Liver (tissue), 9 donors: ENCODE results near the gene MAP3K5. TPM values are rescaled to one million over a fixed set of nuclear protein-coding genes. Genes with fewer than 3 reads are reported as not detected.

Experiments
- DNase-seq: peaks from one replicate; pipeline ENCODE4 v3.0.0-alpha.2; 2017; ENCODE audit warnings: low spot score
- H3K27ac ChIP-seq, 2 donors: one replicate each; pipeline ENCODE4 v1.7.0; 2013; ENCODE audit warnings: inconsistent platforms in 2 of 2, low read length in 2 of 2, control low read depth in 1 of 2, low read depth in 1 of 2, mild to moderate bottlenecking in 1 of 2
- H3K27me3 ChIP-seq, 4 donors: one replicate each; pipeline versions ENCODE4 v1.6.1 to v1.7.0; 2013; ENCODE audit warnings: low read length in 3 of 4, inconsistent platforms in 1 of 4, mild to moderate bottlenecking in 1 of 4, moderate library complexity in 1 of 4; ENCODE audit not compliant: control insufficient read depth in 4 of 4, insufficient read depth in 4 of 4
- H3K36me3 ChIP-seq, 4 donors: one replicate each; pipeline versions ENCODE4 v1.6.1 to v1.7.0; 2013; ENCODE audit warnings: low read length in 3 of 4, mild to moderate bottlenecking in 3 of 4, low read depth in 1 of 4, moderate library complexity in 1 of 4; ENCODE audit not compliant: control insufficient read depth in 4 of 4, insufficient read depth in 3 of 4
- H3K4me1 ChIP-seq, 4 donors: one replicate each; pipeline versions ENCODE4 v1.6.1 to v1.7.0; 2013; ENCODE audit warnings: low read length in 3 of 4, mild to moderate bottlenecking in 3 of 4, moderate library complexity in 1 of 4; ENCODE audit not compliant: control insufficient read depth in 4 of 4, insufficient read depth in 4 of 4
- H3K4me3 ChIP-seq, 3 donors: one replicate each; pipeline versions ENCODE4 v1.6.1 to v1.7.0; 2013; ENCODE audit warnings: low read length in 3 of 3, control low read depth in 1 of 3, low read depth in 1 of 3, mild to moderate bottlenecking in 1 of 3
- H3K9ac ChIP-seq, 2 donors: one replicate each; pipeline ENCODE4 v1.7.0; 2013; ENCODE audit warnings: low read length in 2 of 2, mild to moderate bottlenecking in 2 of 2, moderate library complexity in 2 of 2, control low read depth in 1 of 2, low read depth in 1 of 2
- H3K9me3 ChIP-seq, 4 donors: one replicate each; pipeline versions ENCODE4 v1.6.1 to v1.7.0; 2013; ENCODE audit warnings: low read length in 3 of 4; ENCODE audit not compliant: control insufficient read depth in 4 of 4
- ATF3 ChIP-seq: IDR thresholded peaks from 2 replicates; pipeline ENCODE4 v1.6.1; 2016; ENCODE audit warnings: antibody characterized with exemption
- CTCF ChIP-seq: fragments of 150-350 bp; IDR thresholded peaks from 2 replicates; pipeline ENCODE4 v1.5.1; 2017; ENCODE audit warnings: improper control_type of control experiment, low read depth, low read length; ENCODE audit not compliant: missing input control
- EGR1 ChIP-seq, 2 donors: IDR thresholded peaks; 2 replicates each; pipeline ENCODE4 v1.6.1; 2016 to 2018; ENCODE audit warnings: antibody characterized with exemption in 2 of 2, low read depth in 2 of 2
- FOXA1 ChIP-seq: IDR thresholded peaks from 2 replicates; pipeline ENCODE4 v1.6.1; 2016; ENCODE audit warnings: antibody characterized with exemption
- FOXA2 ChIP-seq: IDR thresholded peaks from 2 replicates; pipeline ENCODE4 v1.6.1; 2016; ENCODE audit warnings: antibody characterized with exemption
- GABPA ChIP-seq, 2 donors: IDR thresholded peaks in 1 of 2; conservative IDR thresholded peaks in 1 of 2; 2 replicates each; pipeline ENCODE4 v1.6.1; 2016; ENCODE audit warnings: antibody characterized with exemption in 2 of 2, mild to moderate bottlenecking in 1 of 2, moderate library complexity in 1 of 2
- HNF4A ChIP-seq, 2 donors: conservative IDR thresholded peaks; 2 replicates each; pipeline ENCODE4 v1.6.1; 2016; ENCODE audit warnings: antibody characterized with exemption in 2 of 2, mild to moderate bottlenecking in 2 of 2
- HNF4G ChIP-seq: IDR thresholded peaks from 2 replicates; pipeline ENCODE4 v1.6.1; 2016; ENCODE audit warnings: antibody characterized with exemption
- JUND ChIP-seq, 2 donors: IDR thresholded peaks; 2 replicates each; pipeline ENCODE4 v1.6.1; 2016; ENCODE audit warnings: antibody characterized with exemption in 2 of 2
- MAX ChIP-seq: IDR thresholded peaks from 2 replicates; pipeline ENCODE4 v1.6.1; 2016; ENCODE audit warnings: antibody characterized with exemption
- NR2F2 ChIP-seq: IDR thresholded peaks from 2 replicates; pipeline ENCODE4 v1.6.1; 2016; ENCODE audit warnings: antibody characterized with exemption
- RAD21 ChIP-seq, 2 donors: IDR thresholded peaks; 2 replicates each; pipeline ENCODE4 v1.6.1; 2016; ENCODE audit warnings: antibody characterized with exemption in 2 of 2, mild to moderate bottlenecking in 2 of 2
- REST ChIP-seq: IDR thresholded peaks from 2 replicates; pipeline ENCODE4 v1.6.1; 2016; ENCODE audit warnings: antibody characterized with exemption, mild to moderate bottlenecking
- RXRA ChIP-seq, 2 donors: IDR thresholded peaks; 2 replicates each; pipeline ENCODE4 v1.6.1; 2017 to 2018; ENCODE audit warnings: antibody characterized with exemption in 2 of 2, mild to moderate bottlenecking in 1 of 2
- SP1 ChIP-seq: IDR thresholded peaks from 2 replicates; pipeline ENCODE4 v1.6.1; 2018; ENCODE audit warnings: antibody characterized with exemption, mild to moderate bottlenecking
- TAF1 ChIP-seq: conservative IDR thresholded peaks from 2 replicates; pipeline ENCODE4 v1.6.1; 2016; ENCODE audit warnings: antibody characterized with exemption, mild to moderate bottlenecking
- YY1 ChIP-seq: IDR thresholded peaks from 2 replicates; pipeline ENCODE4 v1.6.1; 2016; ENCODE audit warnings: antibody characterized with exemption, mild to moderate bottlenecking
- ZBTB33 ChIP-seq: IDR thresholded peaks from 2 replicates; pipeline ENCODE4 v1.6.1; 2016; ENCODE audit warnings: antibody characterized with exemption
- WGBS: extraction: QIAGEN DNeasy Blood & Tissue Kit; methylation state at CpG from one replicate; pipeline ENCODE4 v1.1.7; 2013; 5-methylcytosine and 5-hydroxymethylcytosine counted together
- polyA plus RNA-seq, 2 donors: library from polyadenylated mRNA; stranded (reverse) in 1 of 2; unstranded in 1 of 2; fragments of 200-250 nt in 1 of 2; fragments of >200 nt in 1 of 2; fragmentation: Nextera tagmentation in 1 of 2; extraction: Ambion mirVana in 1 of 2; gene quantifications; one replicate each; pipeline versions ENCODE4 v1.2.1 to v1.2.3, GENCODE V29; 2013 to 2015
- total RNA-seq, 2 donors: library from RNA; depleted of rRNA; stranded (reverse); fragments of >200 nt; gene quantifications; one replicate each; pipeline ENCODE4 v1.2.3, GENCODE V29; 2014
- donor health status: healthy.
- donor health status: healthy.
- donor health status: healthy.
- donor health status: healthy.
- donor health status: healthy.

The MAP3K5 gene
- total and polyA plus RNA-seq, 4 donors, result 2.9 to 18.0 (median 5.5) TPM

GRCh38 chr6:136535017-136535765 is 257.1 kb downstream of the MAP3K5 start (continued):
- TF ChIP-seq JUND (IDR thresholded peaks at IDR 0.05), result no peak
- no peak for TF ChIP-seq NR2F2
- no peak for TF ChIP-seq GABPA (IDR thresholded peaks at IDR 0.05 in 1 of 2, conservative IDR thresholded peaks at IDR 0.05 in 1 of 2)
- no peak for TF ChIP-seq RXRA (IDR thresholded peaks at IDR 0.05)

GRCh38 chr6:136534268-136534667 is 258.0 kb downstream of the MAP3K5 start:
- no peak for DNase-seq
- Histone ChIP-seq H3K9me3 (no peaks in the 10 kb centered on the region), H3K9ac (no peak overlapping the region), H3K27me3 (no peaks in the 10 kb centered on the region), H3K36me3 (peaks cover 0 to 2% (median 0%) of the 10 kb centered on the region in 4 donors), H3K27ac (no peak overlapping the region), H3K4me1 (peaks cover 0 to 11% (median 8%) of the 10 kb centered on the region in 4 donors), H3K4me3 (no peak overlapping the region)
- TF ChIP-seq YY1, result peak; percentile 14
- peak; percentile 35 for TF ChIP-seq FOXA2
- TF ChIP-seq ZBTB33, result no peak
- peak; percentile 35 for TF ChIP-seq HNF4G
- TF ChIP-seq HNF4A (conservative IDR thresholded peaks at IDR 0.05), result peak; percentile 51 to 73
- TF ChIP-seq RXRA (IDR thresholded peaks at IDR 0.05), result peak; percentile 94 to 98
- peak in 1 of 2 donors; percentile 31 for TF ChIP-seq RAD21 (IDR thresholded peaks at IDR 0.05)
- TF ChIP-seq EGR1 (IDR thresholded peaks at IDR 0.05; ENCODE audit: low read depth in 2 of 2), result no peak
- TF ChIP-seq GABPA (IDR thresholded peaks at IDR 0.05 in 1 of 2, conservative IDR thresholded peaks at IDR 0.05 in 1 of 2), result no peak
- TF ChIP-seq SP1, result no peak
- TF ChIP-seq MAX, result no peak
- TF ChIP-seq JUND (IDR thresholded peaks at IDR 0.05), result peak; percentile 27 to 30
- WGBS, result 56% methylated on average over 3 of the region's 3 CpGs

- 68% methylated on average over 5 of the region's 5 CpGs for WGBS
- H3K4me3 ChIP-seq, result no peak overlapping the region
- no peaks in the 10 kb centered on the region for H3K9me3 ChIP-seq
- H3K9ac ChIP-seq, result no peak overlapping the region
- H3K27me3 ChIP-seq, result no peaks in the 10 kb centered on the region
- H3K36me3 ChIP-seq, result peaks cover 0 to 1% (median 0%) of the 10 kb centered on the region in 4 donors
- peaks cover 0 to 14% (median 8%) of the 10 kb centered on the region in 4 donors for H3K4me1 ChIP-seq
- no peak overlapping the region for H3K27ac ChIP-seq
- no peak for DNase-seq
- TF ChIP-seq SP1, result no peak
- no peak for TF ChIP-seq GABPA (IDR thresholded peaks at IDR 0.05 in 1 of 2, conservative IDR thresholded peaks at IDR 0.05 in 1 of 2)
- TF ChIP-seq RAD21 (IDR thresholded peaks at IDR 0.05), result no peak
- TF ChIP-seq EGR1 (IDR thresholded peaks at IDR 0.05; ENCODE audit: low read depth in 2 of 2), result no peak
- no peak for TF ChIP-seq ATF3
- no peak for TF ChIP-seq ZBTB33
- TF ChIP-seq HNF4G, result no peak
- TF ChIP-seq FOXA1, result no peak
- no peak for TF ChIP-seq MAX
- TF ChIP-seq CTCF, result no peak
- TF ChIP-seq FOXA2, result no peak
- TF ChIP-seq JUND (IDR thresholded peaks at IDR 0.05), result no peak
- no peak for TF ChIP-seq REST
- no peak for TF ChIP-seq HNF4A (conservative IDR thresholded peaks at IDR 0.05)
- TF ChIP-seq YY1, result no peak
- no peak for TF ChIP-seq TAF1
- no peak for TF ChIP-seq RXRA (IDR thresholded peaks at IDR 0.05)
- TF ChIP-seq NR2F2, result no peak
Measured at GRCh38 chr6:136533487-136533886, 258.8 kb downstream of the MAP3K5 start.
